HepG2 (cell line): ENCODE data around the gene KRTAP22-2. TPM values are rescaled to one million over a fixed set of nuclear protein-coding genes. Genes with fewer than 3 reads are reported as not detected.

ENCODE experiments used
- ATAC-seq: fragments of 200-7000 bp; cut with Tn5 transposase; 3 replicates; pipeline ENCODE4 v1.9.1; 2020; ENCODE audit warnings: mild to moderate bottlenecking, moderate library complexity
- BruUV-seq: library from RNA; stranded (reverse); fragments of 400-500 nt; replicated peaks from 2 replicates; lab custom pipeline; 2021; lab: Mats Ljungman, UMichigan
- CTCF ChIA-PET: fragments of 300-600 bp; formaldehyde crosslinking; extraction: SDS; loops from one replicate; lab custom pipeline; 2021; ENCODE audit warnings: low total read pairs, inconsistent platforms, low intra/inter-chr PET ratio; lab: Yijun Ruan, JAX
- POLR2A ChIA-PET: fragments of 350-600 bp; sonication (Branson Sonifier 250); formaldehyde crosslinking; loops from one replicate; lab custom pipeline; 2020; ENCODE audit warnings: antibody characterized with exemption, inconsistent platforms; lab: Yijun Ruan, JAX
- DNase-seq: peaks from one replicate; pipeline ENCODE4 v3.0.0-alpha.2; 2015; ENCODE audit warnings: low spot score
- FAIRE-seq: peaks from 3 replicates; lab custom pipeline; 2011; peaks lifted over from hg19 to GRCh38; lab: Jason Lieb, UNC
- H2AFZ ChIP-seq: one replicate; pipeline ENCODE4 v1.6.1; 2011; ENCODE audit warnings: low read length, inconsistent platforms
- H3K27ac ChIP-seq: fragments of 300-600 bp; 3 replicates; pipeline ENCODE4 v1.8.0; 2011; ENCODE audit warnings: mixed run types, mild to moderate bottlenecking, mixed read lengths, low read length, inconsistent platforms; ENCODE audit not compliant: insufficient read depth; ENCODE audit errors: extremely low read length
- H3K27me3 ChIP-seq, 2 experiments: fragments of 200-600 bp in 1 of 2; 2 replicates in 1 of 2; 3 replicates in 1 of 2; pipeline versions ENCODE4 v1.6.0 to v1.8.0; 2011; ENCODE audit warnings: low read length in 2 of 2, mild to moderate bottlenecking in 2 of 2, moderate library complexity in 2 of 2, inconsistent platforms in 1 of 2; ENCODE audit not compliant: insufficient read depth in 2 of 2, control insufficient read depth in 1 of 2
- H3K36me3 ChIP-seq, 2 experiments: fragments of 200-600 bp in 1 of 2; replicated peaks in 1 of 2; 2 replicates in 1 of 2; 3 replicates in 1 of 2; pipeline versions ENCODE4 v1.5.1 to v1.8.0; 2011; ENCODE audit warnings: low read length in 2 of 2, inconsistent platforms in 1 of 2; ENCODE audit not compliant: insufficient read depth in 2 of 2, control insufficient read depth in 1 of 2
- H3K4me1 ChIP-seq: 2 replicates; pipeline ENCODE4 v1.5.1; 2012; ENCODE audit warnings: low read length, inconsistent platforms; ENCODE audit not compliant: insufficient read depth
- H3K4me2 ChIP-seq: 2 replicates; pipeline ENCODE4 v1.6.0; 2011; ENCODE audit warnings: low read depth, low read length, inconsistent platforms
- H3K4me3 ChIP-seq, 3 experiments: fragments of 200-600 bp in 1 of 3; sonication (generic), shearing (Covaris generic) in 1 of 3; replicated peaks in 1 of 3; 2 replicates each; pipeline ENCODE4 v1.5.1; 2011 to 2016; ENCODE audit warnings: low read length in 3 of 3, inconsistent platforms in 2 of 3, low read depth in 2 of 3, mild to moderate bottlenecking in 2 of 3, control low read depth in 1 of 3, mixed read lengths in 1 of 3; ENCODE audit not compliant: insufficient read depth in 1 of 3
- H3K79me2 ChIP-seq: one replicate; pipeline ENCODE4 v1.6.1; 2011; ENCODE audit warnings: low read length, inconsistent platforms; ENCODE audit not compliant: insufficient read depth
- H3K9ac ChIP-seq: 2 replicates; pipeline ENCODE4 v1.6.0; 2011; ENCODE audit warnings: mild to moderate bottlenecking, low read depth, low read length, inconsistent platforms; ENCODE audit not compliant: insufficient read depth
- H3K9me3 ChIP-seq: 2 replicates; pipeline ENCODE4 v1.5.1; 2012; ENCODE audit warnings: mild to moderate bottlenecking, low read length
- H4K20me1 ChIP-seq: 2 replicates; pipeline ENCODE4 v1.6.0; 2011; ENCODE audit warnings: inconsistent platforms, mild to moderate bottlenecking, low read length, moderate library complexity; ENCODE audit not compliant: insufficient read depth
- AKNA ChIP-seq: sonication (generic); formaldehyde crosslinking; IDR thresholded peaks from 2 replicates; pipeline ENCODE4 v1.4.0; 2020; ENCODE audit warnings: missing genetic modification reagents, borderline replicate concordance
- CREBL2 ChIP-seq: sonication (generic); formaldehyde crosslinking; IDR thresholded peaks from 2 replicates; pipeline ENCODE4 v1.8.1; 2023; ENCODE audit warnings: missing genetic modification reagents, mild to moderate bottlenecking, borderline replicate concordance
- HNRNPK ChIP-seq: fragments of 200-400 bp; formaldehyde crosslinking; IDR thresholded peaks from 2 replicates; pipeline ENCODE4 v1.6.1; 2018; ENCODE audit warnings: low read length, low read depth, moderate library complexity, mild to moderate bottlenecking; ENCODE audit not compliant: poor library complexity, severe bottlenecking
- PRMT3 ChIP-seq: sonication (generic); formaldehyde crosslinking; IDR thresholded peaks from 2 replicates; pipeline ENCODE4 v1.8.1; 2022; ENCODE audit warnings: low read depth, mild to moderate bottlenecking, moderate library complexity, missing genetic modification reagents, borderline replicate concordance
- SNAPC4 ChIP-seq: sonication (generic); formaldehyde crosslinking; IDR thresholded peaks from 2 replicates; pipeline ENCODE4 v1.4.0; 2020; ENCODE audit warnings: mild to moderate bottlenecking, missing genetic modification reagents
- ZBTB7B ChIP-seq: sonication (generic); formaldehyde crosslinking; IDR thresholded peaks from 2 replicates; pipeline ENCODE4 v1.4.0; 2020; ENCODE audit warnings: missing genetic modification reagents
- ZFY ChIP-seq: sonication (generic); formaldehyde crosslinking; IDR thresholded peaks from 2 replicates; pipeline ENCODE4 v1.4.0; 2020; ENCODE audit warnings: missing genetic modification reagents
- in situ Hi-C: cut with HindIII; loops from 2 replicates; pipeline ENCODE4 v1.10.0; 2017; ENCODE audit warnings: low pct_unique_long_range_greater_than_20kb; ENCODE audit not compliant: extremely low pct_ligation_motif_present
- intact Hi-C: fragments of 100-400 bp; cut with micrococcal nuclease; formaldehyde crosslinking; loops from one replicate; pipeline ENCODE4 v1.10.0; 2022; ENCODE audit not compliant: unreplicated experiment
- polyA plus RNA-seq, 8 experiments: library from polyadenylated mRNA; depleted of rRNA in 3 of 8; stranded (reverse) in 7 of 8; unstranded in 1 of 8; fragments of >200 nt; fragmentation: Illumina TruSeq in 4 of 8; extraction: Trizol in 4 of 8; gene quantifications; 2 replicates each; pipeline versions ENCODE4 v1.2.1 to v1.2.3, GENCODE V29; 2011 to 2016; ENCODE audit warnings: low read depth in 4 of 8, missing spikeins in 1 of 8, mixed read lengths in 1 of 8; ENCODE audit not compliant: insufficient read depth in 1 of 8
- total RNA-seq, 5 experiments: library from RNA; depleted of rRNA; stranded (reverse); fragments of >200 nt; fragmentation: Illumina TruSeq; extraction: Trizol; gene quantifications; 2 replicates each; pipeline ENCODE4 v1.2.3, GENCODE V29; 2016; ENCODE audit warnings: low read depth in 1 of 5
- TF ChIP-seq, protein P1 (sequence below): IDR thresholded peaks from 2 replicates; pipeline ENCODE4 v1.6.1; 2016; ENCODE audit warnings: missing compliant biosample characterization, missing genetic modification reagents, borderline replicate concordance
- TF ChIP-seq, protein P2 (sequence below): sonication (generic); formaldehyde crosslinking; conservative IDR thresholded peaks from 2 replicates; pipeline ENCODE4 v1.8.0; 2022; ENCODE audit warnings: missing genetic modification reagents

KRTAP22-2 gene
- total and polyA plus RNA-seq, 2 of the 13 experiments (the other 11 are each of a cell fraction or from before 2014, with no cell fraction given) = not detected

DNA sequence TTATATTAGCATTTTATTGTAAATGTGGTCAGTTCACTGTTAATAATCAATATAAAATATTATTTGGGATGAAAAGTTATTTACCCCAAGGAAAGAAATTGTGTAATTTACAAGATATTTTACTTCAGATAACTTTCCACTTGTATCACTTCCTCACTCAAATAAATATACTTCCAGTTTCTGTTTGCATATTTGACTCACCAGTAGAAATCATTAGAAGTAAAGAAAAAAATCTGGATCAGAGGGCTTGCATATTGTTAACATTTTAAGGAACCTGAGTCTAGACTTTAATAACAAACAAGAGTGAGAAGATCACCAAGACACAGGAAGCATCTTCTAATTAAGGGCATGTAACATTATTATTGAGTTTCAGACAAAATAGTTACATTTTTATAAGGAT lies 29.9 kb upstream of the KRTAP22-2 start:
- intact Hi-C loops = no loop called here
- ChIA-PET POLR2A (no interaction called here), CTCF (no interaction called here)
- Histone ChIP-seq H3K4me2 (no peak overlapping the region), H3K4me3 (no peak overlapping the region), H3K79me2 (no peaks in the 10 kb centered on the region), H2AFZ (no peak overlapping the region), H3K9me3 (peaks cover 83% of the 10 kb centered on the region), H3K4me1 (no peaks in the 10 kb centered on the region), H3K9ac (no peak overlapping the region), H3K36me3 (no peaks in the 10 kb centered on the region), H4K20me1 (no peaks in the 10 kb centered on the region), H3K27ac (no peak overlapping the region), H3K27me3 (no peaks in the 10 kb centered on the region)
- no TSS peak for BruUV-seq
- ATAC-seq (no peak), DNase-seq (no peak), FAIRE-seq (no peak)
- in situ Hi-C loops = no loop called here
- TF ChIP-seq PRMT3 (CRISPR knock-in tag) = no peak
- TF ChIP-seq, protein P1, sequence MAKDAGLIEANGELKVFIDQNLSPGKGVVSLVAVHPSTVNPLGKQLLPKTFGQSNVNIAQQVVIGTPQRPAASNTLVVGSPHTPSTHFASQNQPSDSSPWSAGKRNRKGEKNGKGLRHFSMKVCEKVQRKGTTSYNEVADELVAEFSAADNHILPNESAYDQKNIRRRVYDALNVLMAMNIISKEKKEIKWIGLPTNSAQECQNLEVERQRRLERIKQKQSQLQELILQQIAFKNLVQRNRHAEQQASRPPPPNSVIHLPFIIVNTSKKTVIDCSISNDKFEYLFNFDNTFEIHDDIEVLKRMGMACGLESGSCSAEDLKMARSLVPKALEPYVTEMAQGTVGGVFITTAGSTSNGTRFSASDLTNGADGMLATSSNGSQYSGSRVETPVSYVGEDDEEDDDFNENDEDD (CRISPR knock-in tag) = no peak
- TF ChIP-seq SNAPC4 (CRISPR knock-in tag) = no peak
- no peak for TF ChIP-seq HNRNPK
- TF ChIP-seq, protein P2, sequence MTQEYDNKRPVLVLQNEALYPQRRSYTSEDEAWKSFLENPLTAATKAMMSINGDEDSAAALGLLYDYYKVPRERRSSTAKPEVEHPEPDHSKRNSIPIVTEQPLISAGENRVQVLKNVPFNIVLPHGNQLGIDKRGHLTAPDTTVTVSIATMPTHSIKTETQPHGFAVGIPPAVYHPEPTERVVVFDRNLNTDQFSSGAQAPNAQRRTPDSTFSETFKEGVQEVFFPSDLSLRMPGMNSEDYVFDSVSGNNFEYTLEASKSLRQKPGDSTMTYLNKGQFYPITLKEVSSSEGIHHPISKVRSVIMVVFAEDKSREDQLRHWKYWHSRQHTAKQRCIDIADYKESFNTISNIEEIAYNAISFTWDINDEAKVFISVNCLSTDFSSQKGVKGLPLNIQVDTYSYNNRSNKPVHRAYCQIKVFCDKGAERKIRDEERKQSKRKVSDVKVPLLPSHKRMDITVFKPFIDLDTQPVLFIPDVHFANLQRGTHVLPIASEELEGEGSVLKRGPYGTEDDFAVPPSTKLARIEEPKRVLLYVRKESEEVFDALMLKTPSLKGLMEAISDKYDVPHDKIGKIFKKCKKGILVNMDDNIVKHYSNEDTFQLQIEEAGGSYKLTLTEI (CRISPR knock-in tag) = no peak
- no peak for TF ChIP-seq ZFY
- TF ChIP-seq CREBL2 (CRISPR knock-in tag) = no peak
- no peak for TF ChIP-seq ZBTB7B (CRISPR knock-in tag)
- no peak for TF ChIP-seq AKNA (CRISPR knock-in tag)
